Ovary (tissue), 9 donors: Measurements from ENCODE around the gene TBX18. TPM values are rescaled to one million over a fixed set of nuclear protein-coding genes. Genes with fewer than 3 reads are reported as not detected.

Source experiments
- DNase-seq, 5 donors: peaks; one replicate each; pipeline ENCODE4 v3.0.0-alpha.2; 2019 to 2020
- H3K27ac ChIP-seq, 2 donors: fragments of 200-600 bp; one replicate each; pipeline versions ENCODE4 v1.5.1 to v1.8.0; 2019 to 2022
- H3K27me3 ChIP-seq: fragments of 200-600 bp; one replicate; pipeline ENCODE4 v1.8.0; 2022
- H3K36me3 ChIP-seq: fragments of 200-600 bp; sonication (generic); one replicate; pipeline ENCODE4 v1.5.1; 2019
- H3K4me1 ChIP-seq: one replicate; pipeline ENCODE4 v1.8.1; 2013; ENCODE audit warnings: mild to moderate bottlenecking, moderate library complexity; ENCODE audit not compliant: insufficient read depth
- H3K4me3 ChIP-seq: fragments of 200-600 bp; sonication (generic); one replicate; pipeline ENCODE4 v1.5.1; 2017
- H3K9me3 ChIP-seq, 2 donors: fragments of 200-600 bp in 1 of 2; sonication (generic) in 1 of 2; one replicate each; pipeline versions ENCODE4 v1.5.1 to v1.8.1; 2013 to 2019; ENCODE audit warnings: mild to moderate bottlenecking in 1 of 2, moderate library complexity in 1 of 2
- EP300 ChIP-seq: sonication (generic); formaldehyde crosslinking; IDR thresholded peaks from one replicate; pipeline ENCODE4 v1.6.1; 2017; ENCODE audit warnings: antibody characterized with exemption
- POLR2A ChIP-seq: fragments of 450-650 bp; IDR thresholded peaks from one replicate; pipeline ENCODE4 v1.6.1; 2017; ENCODE audit warnings: antibody characterized with exemption, mild to moderate bottlenecking, moderate library complexity
- WGBS, 3 donors: extraction: QIAGEN DNeasy Blood & Tissue Kit in 1 of 3; methylation state at CpG; one replicate each; pipeline versions ENCODE4 v1.1.5 to v1.1.7; 2013 to 2017; 5-methylcytosine and 5-hydroxymethylcytosine counted together
- intact Hi-C, 4 donors: fragments of 100-400 bp; cut with DNase I; formaldehyde crosslinking; loops; one replicate each; pipeline versions ENCODE4 v1.11.0 to v1.15.1; 2022 to 2023
- polyA plus RNA-seq, 2 donors: library from polyadenylated mRNA; stranded (reverse); fragments of 200-250 nt in 1 of 2; fragments of 350-450 nt in 1 of 2; fragmentation: Illumina TruSeq in 1 of 2; extraction: RNeasy Lipid Tissue Mini Kit (QIAGEN cat#74804) in 1 of 2; gene quantifications; one replicate each; pipeline ENCODE4 v1.2.3, GENCODE V29; 2013 to 2014
- total RNA-seq, 7 donors: library from RNA; depleted of rRNA in 2 of 7; stranded (reverse); fragments of >200 nt in 2 of 7; fragmentation: NEBNext Ultra II Directional in 3 of 7; extraction: Animal tissue kit (Norgen Biotek cat#: 25700) in 3 of 7; gene quantifications; one replicate each; pipeline versions ENCODE4 v1.1.0 to v1.2.4, GENCODE V29; 2016 to 2023
- TF ChIP-seq, protein P1 (sequence below), 3 donors: fragments of 450-650 bp in 2 of 3; fragments of 200-600 bp in 1 of 3; IDR thresholded peaks; one replicate each; pipeline versions ENCODE4 v1.5.1 to v1.8.0; 2016 to 2022; ENCODE audit warnings: antibody characterized with exemption in 3 of 3, mild to moderate bottlenecking in 1 of 3
- donor health status: DM: no; HTN: no; CAD: no; lungs with moderate emphysema.
- donor health status: DM: no; HTN: no; CAD: no.
- donor health status: Bipolar disorder and iron deficiency.
- donor health status: DM: yes; HTN: yes; CAD: no.
- donor health status: DM: no; HTN: no; CAD: no.
- donor health status: DM: yes; HTN: yes; CAD: no.

Gene TBX18
- total and polyA plus RNA-seq, 9 donors, result 1.3 to 13.3 (median 5.4) TPM

DNA sequence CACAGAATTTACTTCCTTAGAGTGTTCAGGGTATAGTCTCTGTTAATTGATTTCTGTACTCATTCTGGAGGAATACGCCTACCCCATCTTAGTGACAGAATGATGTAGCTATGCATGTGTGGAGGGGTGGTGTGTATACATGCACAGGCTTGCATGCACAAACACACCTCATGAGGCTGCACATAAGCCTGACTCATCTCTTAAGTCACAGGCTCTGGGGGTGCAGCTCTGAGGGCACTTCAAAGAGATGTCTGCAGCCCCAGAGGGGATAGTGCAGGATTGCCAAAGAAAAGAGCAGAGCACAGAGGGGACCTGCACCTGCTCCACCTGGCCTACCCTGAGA is 24.6 kb downstream of the TBX18 start:
- H3K36me3 ChIP-seq, result no peaks in the 10 kb centered on the region
- intact Hi-C loops, result no loop called here
- WGBS, 3 donors, result 91 to 93% (median 91%) methylated on average over 1 of the region's 1 CpG
- DNase-seq, result no peak
- no peak overlapping the region for H3K4me3 ChIP-seq
- H3K4me1 ChIP-seq, result no peaks in the 10 kb centered on the region
- no peaks in the 10 kb centered on the region for H3K27me3 ChIP-seq
- H3K27ac ChIP-seq, result no peak overlapping the region
- TF ChIP-seq, protein P1, sequence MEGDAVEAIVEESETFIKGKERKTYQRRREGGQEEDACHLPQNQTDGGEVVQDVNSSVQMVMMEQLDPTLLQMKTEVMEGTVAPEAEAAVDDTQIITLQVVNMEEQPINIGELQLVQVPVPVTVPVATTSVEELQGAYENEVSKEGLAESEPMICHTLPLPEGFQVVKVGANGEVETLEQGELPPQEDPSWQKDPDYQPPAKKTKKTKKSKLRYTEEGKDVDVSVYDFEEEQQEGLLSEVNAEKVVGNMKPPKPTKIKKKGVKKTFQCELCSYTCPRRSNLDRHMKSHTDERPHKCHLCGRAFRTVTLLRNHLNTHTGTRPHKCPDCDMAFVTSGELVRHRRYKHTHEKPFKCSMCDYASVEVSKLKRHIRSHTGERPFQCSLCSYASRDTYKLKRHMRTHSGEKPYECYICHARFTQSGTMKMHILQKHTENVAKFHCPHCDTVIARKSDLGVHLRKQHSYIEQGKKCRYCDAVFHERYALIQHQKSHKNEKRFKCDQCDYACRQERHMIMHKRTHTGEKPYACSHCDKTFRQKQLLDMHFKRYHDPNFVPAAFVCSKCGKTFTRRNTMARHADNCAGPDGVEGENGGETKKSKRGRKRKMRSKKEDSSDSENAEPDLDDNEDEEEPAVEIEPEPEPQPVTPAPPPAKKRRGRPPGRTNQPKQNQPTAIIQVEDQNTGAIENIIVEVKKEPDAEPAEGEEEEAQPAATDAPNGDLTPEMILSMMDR (IDR thresholded peaks at IDR 0.05), result no peak
- TF ChIP-seq EP300 (no peak), POLR2A (no peak)
- no peaks in the 10 kb centered on the region for H3K9me3 ChIP-seq

DNA sequence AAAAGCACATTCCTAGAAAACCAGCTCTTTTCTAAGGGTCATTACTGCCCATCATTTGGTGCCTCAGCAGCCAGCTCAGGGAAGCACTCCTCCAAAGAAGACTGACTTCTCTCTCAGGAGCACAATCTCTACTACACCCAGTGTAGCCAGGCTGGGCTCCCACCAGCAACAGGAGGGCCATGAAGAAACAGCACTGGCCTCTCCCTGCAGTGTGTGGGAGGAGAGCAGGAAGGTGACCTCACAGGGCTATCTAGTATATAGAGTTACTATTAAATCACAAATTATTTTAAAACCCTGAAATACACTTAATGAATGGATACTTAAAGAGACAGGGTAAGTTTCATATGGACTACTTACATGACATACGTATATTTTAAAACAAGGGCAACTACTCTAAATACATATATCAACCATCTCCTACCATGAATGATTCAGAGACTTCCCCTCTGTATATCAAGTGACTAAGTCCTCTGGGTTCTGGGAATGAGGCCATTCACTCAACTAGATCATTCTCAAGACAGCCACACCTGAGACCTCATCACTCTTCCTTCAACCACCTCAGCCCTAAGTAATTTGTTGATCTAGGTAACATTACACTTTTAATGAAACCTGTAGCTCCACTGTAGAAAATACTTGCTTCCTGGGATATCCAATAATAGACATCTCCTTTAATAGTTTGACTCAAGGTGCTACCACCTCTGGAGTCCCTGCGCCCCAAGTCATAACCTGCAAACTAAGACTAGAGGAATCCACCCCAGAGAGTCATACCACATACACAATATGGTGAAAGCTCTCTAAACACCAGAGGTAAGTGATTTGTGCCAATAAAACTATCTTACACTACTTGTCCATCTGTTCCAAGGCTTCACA is 25.2 kb downstream of the TBX18 start:
- intact Hi-C loops, result no loop called here
- no peaks in the 10 kb centered on the region for H3K36me3 ChIP-seq
- no peaks in the 10 kb centered on the region for H3K4me1 ChIP-seq
- no peaks in the 10 kb centered on the region for H3K9me3 ChIP-seq
- H3K27ac ChIP-seq, result no peak overlapping the region
- H3K4me3 ChIP-seq, result no peak overlapping the region
- TF ChIP-seq POLR2A, result no peak
- no peak for DNase-seq
- 92 to 96% (median 93%) methylated on average over 2 of the region's 2 CpGs for WGBS, 3 donors
- no peaks in the 10 kb centered on the region for H3K27me3 ChIP-seq

DNA sequence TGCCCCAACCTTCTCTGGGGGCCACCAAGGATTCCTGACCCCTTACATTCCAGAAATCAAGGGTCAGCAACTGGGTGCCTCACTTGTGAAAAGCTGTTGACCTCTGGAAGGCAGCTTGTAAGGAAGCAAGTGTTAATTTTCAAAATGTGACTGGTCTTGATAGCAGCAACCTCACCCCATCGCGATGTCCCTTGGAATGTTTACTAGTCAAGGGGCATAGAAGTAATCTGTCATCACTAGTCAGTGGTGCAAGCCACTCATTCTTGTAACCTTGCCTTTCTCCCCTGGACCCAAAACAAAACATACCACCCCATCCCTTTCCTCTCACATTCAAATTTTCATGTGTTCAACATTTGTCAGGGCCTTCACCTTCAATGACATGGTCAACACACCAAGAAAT is 30.5 kb downstream of the TBX18 start:
- 34 to 62% (median 39%) methylated on average over 2 of the region's 2 CpGs for WGBS, 3 donors
- Histone ChIP-seq H3K9me3 (no peaks in the 10 kb centered on the region), H3K27ac (no peak overlapping the region), H3K36me3 (no peaks in the 10 kb centered on the region), H3K27me3 (no peaks in the 10 kb centered on the region), H3K4me1 (no peaks in the 10 kb centered on the region), H3K4me3 (no peak overlapping the region)
- DNase-seq, result no peak
- intact Hi-C loops, result no loop called here
- TF ChIP-seq, protein P1 (IDR thresholded peaks at IDR 0.05), result no peak
- TF ChIP-seq EP300 (no peak), POLR2A (no peak)

DNA sequence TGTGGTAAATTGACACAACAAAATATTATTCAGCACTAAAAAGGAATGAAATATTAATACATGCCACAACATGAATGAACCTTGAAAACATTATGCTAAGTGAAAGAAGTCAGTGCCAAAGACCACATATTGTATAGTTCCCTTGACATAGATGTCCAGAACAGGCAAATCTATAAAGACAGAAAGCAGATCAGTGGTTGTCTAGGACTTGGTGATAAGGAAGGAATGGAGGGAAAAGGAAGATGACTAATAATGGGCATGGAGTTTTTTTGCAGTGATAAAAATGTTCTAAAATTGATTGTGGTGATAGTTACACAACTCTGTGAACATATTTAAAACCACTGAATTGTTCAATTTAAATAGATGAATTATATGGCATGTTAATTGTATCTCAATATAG is 32.5 kb downstream of the TBX18 start:
- no peak for DNase-seq
- H3K36me3 ChIP-seq, result no peaks in the 10 kb centered on the region
- no peaks in the 10 kb centered on the region for H3K27me3 ChIP-seq
- intact Hi-C loops, result no loop called here
- TF ChIP-seq, protein P1 (IDR thresholded peaks at IDR 0.05), result no peak
- TF ChIP-seq POLR2A (no peak), EP300 (no peak)
- no peaks in the 10 kb centered on the region for H3K4me1 ChIP-seq
- no peaks in the 10 kb centered on the region for H3K9me3 ChIP-seq
- no peak overlapping the region for H3K27ac ChIP-seq
- H3K4me3 ChIP-seq, result no peak overlapping the region

DNA sequence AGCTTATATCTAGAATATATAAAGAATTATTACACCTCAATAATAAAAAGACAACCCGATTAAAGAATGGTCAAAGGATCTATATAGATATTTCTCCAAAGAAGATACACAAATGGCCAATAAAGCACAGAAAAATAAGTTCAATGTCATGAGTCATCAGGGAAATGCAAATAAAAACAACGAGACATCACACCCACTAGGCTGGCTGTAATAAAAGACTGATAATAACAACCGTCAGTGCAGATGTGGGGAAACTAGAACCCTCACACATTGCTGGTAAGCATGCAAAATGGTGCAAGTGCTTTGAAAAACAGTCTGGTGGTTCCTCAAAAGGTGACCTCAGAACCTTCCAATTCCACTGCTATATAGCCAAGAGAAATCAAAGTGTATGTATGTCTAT is 33.0 kb downstream of the TBX18 start:
- intact Hi-C loops, result no loop called here
- no peak overlapping the region for H3K27ac ChIP-seq
- no peak for DNase-seq
- H3K27me3 ChIP-seq, result no peaks in the 10 kb centered on the region
- H3K4me3 ChIP-seq, result no peak overlapping the region
- WGBS, 3 donors, result 61 to 82% (median 61%) methylated on average over 3 of the region's 3 CpGs
- TF ChIP-seq EP300 (no peak), POLR2A (no peak)
- TF ChIP-seq, protein P1 (IDR thresholded peaks at IDR 0.05), result no peak
- no peaks in the 10 kb centered on the region for H3K9me3 ChIP-seq
- no peaks in the 10 kb centered on the region for H3K4me1 ChIP-seq
- no peaks in the 10 kb centered on the region for H3K36me3 ChIP-seq
